Measurements from ENCODE around the gene DNAJB9. TPM values are rescaled to one million over a fixed set of nuclear protein-coding genes. Genes with fewer than 3 reads are reported as not detected.
A peak's percentile ranks its signal among the peaks of the same experiment; 100 is the strongest.

DNAJB9 gene
- total RNA-seq, 2 donors from 2014 or later = 60.2 to 100.0 TPM

GRCh38 chr7:108565987-108566386, 3.7 kb upstream of the DNAJB9 start:
- Histone ChIP-seq H3K36me3 (no peaks in the 10 kb centered on the region), H3K4me3 (no peak overlapping the region), H3K27ac (no peak overlapping the region), H3K9me3 (no peaks in the 10 kb centered on the region), H3K4me1 (peaks cover 0 to 24% of the 10 kb centered on the region in 2 donors), H3K27me3 (no peaks in the 10 kb centered on the region)
- TF ChIP-seq CTCF (IDR thresholded peaks at IDR 0.05) = no peak
- no peak for DNase-seq (ENCODE audit: low spot score)

GRCh38 chr7:108568801-108569380, 783 bp upstream of the DNAJB9 start:
- peak overlapping the region; percentile 87 to 91 for H3K4me3 ChIP-seq
- peaks cover 13% of the 10 kb centered on the region for H3K36me3 ChIP-seq
- H3K27me3 ChIP-seq = no peaks in the 10 kb centered on the region
- peaks cover 0 to 36% of the 10 kb centered on the region in 2 donors for H3K4me1 ChIP-seq
- no peak for DNase-seq (ENCODE audit: low spot score)
- H3K9me3 ChIP-seq = no peaks in the 10 kb centered on the region
- no peak for TF ChIP-seq CTCF (IDR thresholded peaks at IDR 0.05)
- peak overlapping the region; percentile 90 to 99 for H3K27ac ChIP-seq

- H3K4me3 ChIP-seq = peak overlapping the region; percentile 87 to 91
- H3K4me1 ChIP-seq = peaks cover 0 to 38% of the 10 kb centered on the region in 2 donors
- peaks cover 13% of the 10 kb centered on the region for H3K36me3 ChIP-seq
- TF ChIP-seq CTCF (IDR thresholded peaks at IDR 0.05) = no peak
- H3K27me3 ChIP-seq = no peaks in the 10 kb centered on the region
- peak; percentile 66 for DNase-seq (ENCODE audit: low spot score)
- H3K27ac ChIP-seq = peak overlapping the region; percentile 90 to 99
- H3K9me3 ChIP-seq = no peaks in the 10 kb centered on the region
Observed at GRCh38 chr7:108570146-108570755, 577 bp downstream of the DNAJB9 start.

GRCh38 chr7:108572480-108572879, 2.8 kb downstream of the DNAJB9 start:
- Histone ChIP-seq H3K27me3 (no peaks in the 10 kb centered on the region), H3K36me3 (peaks cover 13% of the 10 kb centered on the region), H3K4me3 (no peak overlapping the region), H3K4me1 (peaks cover 0 to 31% of the 10 kb centered on the region in 2 donors), H3K27ac (no peak overlapping the region), H3K9me3 (no peaks in the 10 kb centered on the region)
- TF ChIP-seq CTCF (IDR thresholded peaks at IDR 0.05) = no peak
- no peak for DNase-seq (ENCODE audit: low spot score)

- Histone ChIP-seq H3K9me3 (no peaks in the 10 kb centered on the region), H3K36me3 (peaks cover 32% of the 10 kb centered on the region), H3K4me3 (no peak overlapping the region), H3K4me1 (peaks cover 0 to 15% of the 10 kb centered on the region in 2 donors), H3K27ac (no peak overlapping the region), H3K27me3 (no peaks in the 10 kb centered on the region)
- TF ChIP-seq CTCF (IDR thresholded peaks at IDR 0.05) = no peak
- DNase-seq (ENCODE audit: low spot score) = no peak
Observed at GRCh38 chr7:108575156-108575555, 5.5 kb downstream of the DNAJB9 start.

Data from right atrium auricular region (tissue), 2 donors.